DND-41 (cell line): ENCODE measurements around the gene SMG6.

Experiments
- EZH2 ChIP-seq: IDR thresholded peaks from 3 replicates; pipeline ENCODE4 v1.6.1; 2012; ENCODE audit warnings: borderline replicate concordance, low read depth, mild to moderate bottlenecking, moderate library complexity, low read length, inconsistent platforms; ENCODE audit not compliant: severe bottlenecking
- TF ChIP-seq, protein P1 (sequence below): IDR thresholded peaks from 2 replicates; pipeline ENCODE4 v1.5.1; 2012; ENCODE audit warnings: borderline replicate concordance, low read length, moderate library complexity, mild to moderate bottlenecking; ENCODE audit not compliant: poor library complexity, severe bottlenecking; ENCODE audit errors: extremely low read depth

DNA sequence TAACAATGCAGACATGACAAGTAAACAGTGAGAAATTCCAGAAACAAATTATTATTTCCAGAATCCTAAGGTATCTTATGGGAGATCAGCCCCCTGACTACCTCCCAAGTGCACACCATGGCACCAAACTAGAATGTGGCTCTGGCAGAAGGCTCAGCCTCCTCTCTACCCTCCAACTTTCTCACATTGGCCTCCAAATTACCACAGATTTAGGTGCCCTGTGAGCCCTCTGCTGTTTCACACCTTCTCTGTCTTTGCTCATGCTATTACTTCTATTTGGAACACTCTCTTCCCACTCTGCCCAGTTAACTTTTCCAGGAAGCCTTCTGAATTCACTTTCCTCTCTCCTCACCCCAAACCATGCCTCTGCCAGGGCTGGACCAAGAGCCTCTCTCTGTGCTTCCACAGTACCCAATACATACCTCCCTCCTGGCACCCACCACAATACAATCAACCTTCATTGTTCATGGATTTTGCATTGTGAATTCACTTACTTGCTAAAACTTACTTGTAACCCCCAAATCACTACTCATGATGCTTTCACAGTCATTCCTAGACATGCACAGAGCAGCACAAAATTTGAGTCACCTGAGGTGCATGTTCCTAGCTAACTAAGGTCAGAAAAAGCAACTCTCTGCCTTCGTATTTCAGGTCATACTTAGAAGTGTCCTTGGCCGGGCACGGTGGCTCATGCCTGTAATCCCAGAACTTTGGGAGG lies 31.4 kb downstream of the SMG6 start:
- TF ChIP-seq, protein P1, sequence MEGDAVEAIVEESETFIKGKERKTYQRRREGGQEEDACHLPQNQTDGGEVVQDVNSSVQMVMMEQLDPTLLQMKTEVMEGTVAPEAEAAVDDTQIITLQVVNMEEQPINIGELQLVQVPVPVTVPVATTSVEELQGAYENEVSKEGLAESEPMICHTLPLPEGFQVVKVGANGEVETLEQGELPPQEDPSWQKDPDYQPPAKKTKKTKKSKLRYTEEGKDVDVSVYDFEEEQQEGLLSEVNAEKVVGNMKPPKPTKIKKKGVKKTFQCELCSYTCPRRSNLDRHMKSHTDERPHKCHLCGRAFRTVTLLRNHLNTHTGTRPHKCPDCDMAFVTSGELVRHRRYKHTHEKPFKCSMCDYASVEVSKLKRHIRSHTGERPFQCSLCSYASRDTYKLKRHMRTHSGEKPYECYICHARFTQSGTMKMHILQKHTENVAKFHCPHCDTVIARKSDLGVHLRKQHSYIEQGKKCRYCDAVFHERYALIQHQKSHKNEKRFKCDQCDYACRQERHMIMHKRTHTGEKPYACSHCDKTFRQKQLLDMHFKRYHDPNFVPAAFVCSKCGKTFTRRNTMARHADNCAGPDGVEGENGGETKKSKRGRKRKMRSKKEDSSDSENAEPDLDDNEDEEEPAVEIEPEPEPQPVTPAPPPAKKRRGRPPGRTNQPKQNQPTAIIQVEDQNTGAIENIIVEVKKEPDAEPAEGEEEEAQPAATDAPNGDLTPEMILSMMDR: no peak
- no peak for TF ChIP-seq EZH2
